ENCODE measurements around the gene S1PR3.

- TF ChIP-seq POLR2A (IDR thresholded peaks at IDR 0.05; ENCODE audit: low read depth, low read length) (no peak), POLR2AphosphoS5 (IDR thresholded peaks at IDR 0.05; ENCODE audit: low read depth, low read length) (no peak), TAF1 (IDR thresholded peaks at IDR 0.05; ENCODE audit: low read depth, low read length) (no peak), SPI1 (IDR thresholded peaks at IDR 0.05; ENCODE audit: low read depth, low read length) (no peak)
Measured at GRCh38 chr9:88973281-88974045, 17.8 kb upstream of the S1PR3 start.
